Cerebellar nuclear complex (tissue), 1 donor: Measurements from ENCODE around the gene ANKRD62.
"Not testable (repeated sequence)": the region's sequence is repeated elsewhere in the genome, so short reads cannot be mapped to it uniquely, and the experiment has no call there.

Experiments used
- DNase-seq, 2 experiments: peaks; one replicate each; lab custom pipeline; 2025; lab: John Stamatoyannopoulos, UW

Gene ANKRD62

DNA sequence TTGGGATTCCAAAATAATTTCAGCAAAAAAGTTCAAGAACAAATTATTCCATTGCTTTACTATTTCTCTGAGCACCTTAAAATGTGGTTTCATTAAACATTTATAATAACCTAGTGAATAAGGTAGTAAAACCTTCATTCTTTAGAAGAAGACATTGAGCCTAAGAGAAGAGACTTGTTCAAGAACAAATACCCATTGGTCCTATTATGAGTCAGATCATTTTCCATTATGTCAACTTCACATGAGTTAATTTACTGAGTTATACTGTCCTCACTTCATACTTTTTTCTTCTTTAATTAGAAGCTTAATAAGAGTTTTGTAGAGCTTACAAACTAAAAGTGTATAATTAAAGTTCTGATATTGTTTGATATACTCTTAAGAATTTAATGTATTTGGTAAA is 5.5 kb downstream of the ANKRD62 start:
- no peak for DNase-seq

- no peak for DNase-seq
These were observed 7.6 kb downstream of the ANKRD62 start for GRCh38 chr18:12101266-12101665.

GRCh38 chr18:12102136-12102842 is 8.6 kb downstream of the ANKRD62 start:
- DNase-seq, result no peak

GRCh38 chr18:12106471-12106870 is 12.8 kb downstream of the ANKRD62 start:
- DNase-seq, result no peak

DNA sequence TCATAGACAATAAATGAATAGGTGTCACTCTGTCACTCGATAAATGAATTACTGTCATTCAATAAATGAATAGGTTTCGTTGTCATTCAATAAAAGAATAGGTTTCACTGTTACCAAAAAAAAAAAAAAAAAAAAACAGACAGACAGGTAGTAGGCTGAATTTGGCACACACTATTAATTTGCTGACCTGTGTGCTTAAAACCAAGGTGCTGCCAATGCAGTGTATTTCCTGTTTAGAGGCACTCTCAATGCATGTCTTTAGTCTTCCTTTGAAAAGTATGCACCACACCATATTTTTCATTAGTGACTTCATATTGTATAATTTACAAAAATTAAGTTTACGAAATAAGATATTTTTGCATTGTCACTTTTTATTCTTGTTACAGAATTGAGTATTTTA is 16.2 kb downstream of the ANKRD62 start:
- no peak for DNase-seq

GRCh38 chr18:12113999-12114646 is 20.5 kb downstream of the ANKRD62 start:
- no peak for DNase-seq

GRCh38 chr18:12119358-12119757 is 25.7 kb downstream of the ANKRD62 start:
- no peak for DNase-seq

GRCh38 chr18:12121175-12122042 is 27.8 kb downstream of the ANKRD62 start:
- DNase-seq, result no peak

GRCh38 chr18:12122043-12122389 is 28.4 kb downstream of the ANKRD62 start:
- DNase-seq, result not testable (repeated sequence)

GRCh38 chr18:12127647-12128046 is 34.0 kb downstream of the ANKRD62 start:
- not testable (repeated sequence) for DNase-seq

DNA sequence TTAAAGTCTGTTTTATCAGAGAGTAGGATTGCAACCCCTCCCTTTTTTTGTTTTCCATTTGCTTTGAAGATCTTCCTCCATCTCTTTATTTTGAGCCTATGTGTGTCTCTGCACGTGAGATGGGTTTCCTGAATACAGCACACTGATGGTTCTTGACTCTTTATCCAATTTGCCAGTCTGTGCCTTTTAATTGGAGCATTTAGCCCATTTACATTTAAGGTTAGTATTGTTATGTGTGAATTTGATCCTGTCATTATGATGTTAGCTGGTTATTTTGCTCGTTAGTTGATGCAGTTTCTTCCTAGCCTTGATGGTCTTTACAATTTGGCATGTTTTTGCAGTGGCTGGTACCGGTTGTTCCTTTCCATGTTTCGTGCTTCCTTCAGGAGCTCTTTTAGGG is 45.2 kb downstream of the ANKRD62 start:
- not testable (repeated sequence) for DNase-seq

- DNase-seq, result not testable (repeated sequence)
These were observed 47.2 kb downstream of the ANKRD62 start for GRCh38 chr18:12140866-12141265.

DNA sequence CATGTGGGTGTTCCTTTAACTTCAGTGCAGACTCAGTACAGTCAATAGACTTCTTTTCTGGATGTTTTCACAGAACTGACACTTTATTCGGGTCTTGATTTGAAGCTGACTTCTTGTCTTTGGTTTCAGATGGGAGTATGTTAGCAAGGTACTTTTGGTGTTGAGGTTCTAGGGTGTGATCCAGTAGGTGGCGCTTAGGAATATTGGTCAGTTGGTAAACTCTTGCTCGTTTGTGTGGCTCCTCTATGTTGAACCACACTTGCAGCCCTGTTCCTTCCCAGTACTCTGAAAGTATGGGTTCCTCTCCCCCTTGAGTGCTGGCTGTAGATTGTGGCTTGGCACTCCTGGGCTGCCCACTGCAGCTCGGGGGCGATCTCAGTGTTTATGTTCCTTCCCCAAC is 48.1 kb downstream of the ANKRD62 start:
- not testable (repeated sequence) for DNase-seq

DNA sequence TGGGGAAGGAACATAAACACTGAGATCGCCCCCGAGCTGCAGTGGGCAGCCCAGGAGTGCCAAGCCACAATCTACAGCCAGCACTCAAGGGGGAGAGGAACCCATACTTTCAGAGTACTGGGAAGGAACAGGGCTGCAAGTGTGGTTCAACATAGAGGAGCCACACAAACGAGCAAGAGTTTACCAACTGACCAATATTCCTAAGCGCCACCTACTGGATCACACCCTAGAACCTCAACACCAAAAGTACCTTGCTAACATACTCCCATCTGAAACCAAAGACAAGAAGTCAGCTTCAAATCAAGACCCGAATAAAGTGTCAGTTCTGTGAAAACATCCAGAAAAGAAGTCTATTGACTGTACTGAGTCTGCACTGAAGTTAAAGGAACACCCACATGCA is 55.8 kb downstream of the ANKRD62 start:
- not testable (repeated sequence) for DNase-seq

- no peak for DNase-seq
These were observed 60.7 kb downstream of the ANKRD62 start for GRCh38 chr18:12154361-12154760.

DNA sequence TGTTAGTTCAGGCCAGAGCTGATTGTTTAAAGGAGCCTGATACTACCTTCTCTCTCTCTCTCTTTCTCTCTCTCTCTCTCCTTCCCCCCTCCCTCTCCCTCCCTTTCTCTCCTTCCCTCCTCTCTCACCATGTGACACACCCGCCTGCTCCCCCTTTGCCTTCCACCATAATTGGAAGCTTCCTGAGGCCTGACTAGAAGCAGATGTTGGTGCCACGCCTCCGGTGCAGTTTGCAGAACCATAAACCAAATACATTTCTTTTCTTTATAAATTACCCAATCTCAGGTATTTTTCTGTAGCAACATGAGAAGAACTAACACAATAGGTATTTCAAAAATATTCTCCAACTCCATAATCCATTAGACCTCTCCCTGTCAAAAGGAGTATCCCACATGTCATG is 62.4 kb downstream of the ANKRD62 start:
- DNase-seq, result no peak

- DNase-seq, result no peak
These were observed 65.8 kb downstream of the ANKRD62 start for GRCh38 chr18:12159446-12159845.

DNA sequence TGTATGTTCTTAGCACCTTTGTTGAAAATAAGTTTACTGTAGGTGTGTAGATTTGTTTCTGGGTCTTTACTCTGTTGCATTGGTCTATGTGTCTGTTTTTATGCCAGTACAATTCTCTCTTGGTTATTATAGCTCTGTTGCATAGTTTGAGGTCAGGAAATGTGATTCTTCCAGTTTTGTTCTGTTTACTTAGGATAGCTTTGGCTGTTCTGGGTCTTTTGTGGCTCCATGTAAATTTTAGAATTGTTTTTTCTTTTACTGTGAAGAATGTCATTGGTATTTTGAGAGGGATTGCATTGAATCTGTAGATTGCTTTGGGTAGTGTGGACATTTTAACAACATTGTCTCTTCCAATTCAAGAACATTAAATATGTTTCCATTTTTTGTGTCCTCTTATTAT is 69.1 kb downstream of the ANKRD62 start:
- DNase-seq, result no peak

DNA sequence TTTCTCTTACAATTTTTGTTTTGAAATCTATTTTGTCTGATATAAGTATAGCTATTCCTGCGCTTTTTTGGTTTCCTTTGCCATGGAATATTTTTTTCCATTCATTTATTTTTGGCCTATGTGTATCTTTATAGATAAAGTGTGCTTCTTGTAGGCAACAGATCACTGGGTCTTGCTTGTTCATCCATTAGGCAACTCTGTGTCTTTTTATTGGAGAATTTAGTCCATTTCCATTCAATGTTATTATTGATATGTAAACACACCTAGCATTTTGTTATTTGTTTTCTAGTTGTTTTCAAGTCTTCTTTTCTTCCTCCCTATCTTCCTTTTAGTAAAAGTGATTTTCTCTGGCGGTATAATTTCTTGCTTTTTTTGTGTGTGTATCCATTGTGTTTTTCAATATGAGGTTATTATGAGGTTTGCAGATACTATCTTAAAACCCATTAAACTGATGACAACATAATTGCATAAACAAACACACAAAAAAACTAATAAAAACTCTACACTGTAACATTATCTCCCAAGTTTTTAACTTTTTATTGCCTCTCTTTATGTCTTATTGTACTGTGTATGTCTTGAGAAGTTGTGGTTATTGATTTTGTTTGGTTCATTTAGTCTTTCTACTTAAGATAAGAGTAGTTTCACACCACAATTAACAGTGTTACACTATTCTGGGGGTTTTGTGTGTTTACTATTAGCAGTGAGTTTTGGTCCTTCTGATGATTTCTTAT is 71.6 kb downstream of the ANKRD62 start:
- no peak for DNase-seq
